ENCODE results near the gene MRPL22. TPM values are rescaled to one million over a fixed set of nuclear protein-coding genes. Genes with fewer than 3 reads are reported as not detected.
"Not testable (repeated sequence)": the region's sequence is repeated elsewhere in the genome, so short reads cannot be mapped to it uniquely, and the experiment has no call there.

MRPL22 gene
- total RNA-seq, 2 experiments from 2014 or later: 29.9 to 30.2 TPM

GRCh38 chr5:154972476-154973080, 31.7 kb downstream of the MRPL22 start:
- intact Hi-C loops (cut with DNase I, micrococcal nuclease): no loop called here
- no peak for TF ChIP-seq CTCF (IDR thresholded peaks at IDR 0.05)
- Histone ChIP-seq H3K4me1 (ENCODE audit: insufficient read depth, low read length) (no peaks in the 10 kb centered on the region), H3K9me3 (ENCODE audit: control insufficient read depth in 1 of 2, insufficient read depth in 1 of 2, low read length in 2 of 2) (peaks cover 0 to 6% of the 10 kb centered on the region in 2 experiments), H3K4me3 (ENCODE audit: low read length) (no peak overlapping the region), H3K36me3 (ENCODE audit: insufficient read depth, low read length) (peaks cover 19% of the 10 kb centered on the region), H3K27me3 (ENCODE audit: control insufficient read depth in 1 of 2, insufficient read depth in 2 of 2, low read length in 2 of 2) (no peaks in the 10 kb centered on the region), H3K27ac (ENCODE audit: low read depth in 1 of 2, low read length in 2 of 2) (no peak overlapping the region)
- ChIA-PET POLR2A (no interaction called here), CTCF (interaction anchor here (1.0 kb wide), 1 partner anchor 15 kb away, joined by 3 read pairs; no protein-coding TSS in a partner anchor)
- ATAC-seq (ENCODE audit: poor library complexity): no peak
- DNase-seq: peak in 1 of 14 experiments; percentile 3
- H3K4me3 Mint-ChIP-seq: no peak overlapping the region
- no peaks in the 10 kb centered on the region for H3K4me1 Mint-ChIP-seq (ENCODE audit: low read depth)
- peaks cover 30% of the 10 kb centered on the region for H3K36me3 Mint-ChIP-seq (ENCODE audit: low read depth)
- no peaks in the 10 kb centered on the region for H3K9me3 Mint-ChIP-seq
- H3K27ac Mint-ChIP-seq: no peak overlapping the region
- no peaks in the 10 kb centered on the region for H3K27me3 Mint-ChIP-seq

GRCh38 chr5:154976082-154976481, 35.2 kb downstream of the MRPL22 start:
- H3K27ac ChIP-seq (ENCODE audit: low read depth in 1 of 2, low read length in 2 of 2); intact Hi-C loops (cut with DNase I, micrococcal nuclease); ATAC-seq (ENCODE audit: poor library complexity); H3K27me3 Mint-ChIP-seq; H3K27me3 ChIP-seq (ENCODE audit: control insufficient read depth in 1 of 2, insufficient read depth in 2 of 2, low read length in 2 of 2); H3K9me3 ChIP-seq (ENCODE audit: control insufficient read depth in 1 of 2, insufficient read depth in 1 of 2, low read length in 2 of 2); H3K4me1 Mint-ChIP-seq (ENCODE audit: low read depth); H3K4me1 ChIP-seq (ENCODE audit: insufficient read depth, low read length); CTCF ChIA-PET; H3K4me3 Mint-ChIP-seq; H3K4me3 ChIP-seq (ENCODE audit: low read length); H3K36me3 ChIP-seq (ENCODE audit: insufficient read depth, low read length); POLR2A ChIA-PET; DNase-seq; H3K27ac Mint-ChIP-seq; H3K36me3 Mint-ChIP-seq (ENCODE audit: low read depth); H3K9me3 Mint-ChIP-seq: not testable (repeated sequence)

- CTCF ChIA-PET: no interaction called here
- no peak for TF ChIP-seq CTCF (IDR thresholded peaks at IDR 0.05)
- intact Hi-C loops (cut with DNase I, micrococcal nuclease): no loop called here
Measured at GRCh38 chr5:154977409-154977808, 36.5 kb downstream of the MRPL22 start.

GRCh38 chr5:154978294-154978693, 37.4 kb downstream of the MRPL22 start:
- H3K4me1 Mint-ChIP-seq (ENCODE audit: low read depth); H3K36me3 ChIP-seq (ENCODE audit: insufficient read depth, low read length); H3K27me3 ChIP-seq (ENCODE audit: control insufficient read depth in 1 of 2, insufficient read depth in 2 of 2, low read length in 2 of 2); ATAC-seq (ENCODE audit: poor library complexity); H3K27me3 Mint-ChIP-seq; POLR2A ChIA-PET; H3K9me3 ChIP-seq (ENCODE audit: control insufficient read depth in 1 of 2, insufficient read depth in 1 of 2, low read length in 2 of 2); intact Hi-C loops (cut with DNase I, micrococcal nuclease); H3K27ac ChIP-seq (ENCODE audit: low read depth in 1 of 2, low read length in 2 of 2); H3K36me3 Mint-ChIP-seq (ENCODE audit: low read depth); H3K4me1 ChIP-seq (ENCODE audit: insufficient read depth, low read length); DNase-seq; H3K9me3 Mint-ChIP-seq; H3K4me3 ChIP-seq (ENCODE audit: low read length); CTCF ChIA-PET; H3K4me3 Mint-ChIP-seq; H3K27ac Mint-ChIP-seq: not testable (repeated sequence)

More at GRCh38 chr5:154977409-154977808, 36.5 kb downstream of the MRPL22 start:
- Histone ChIP-seq H3K27me3 (ENCODE audit: control insufficient read depth in 1 of 2, insufficient read depth in 2 of 2, low read length in 2 of 2) (no peaks in the 10 kb centered on the region), H3K27ac (ENCODE audit: low read depth in 1 of 2, low read length in 2 of 2) (no peak overlapping the region), H3K9me3 (ENCODE audit: control insufficient read depth in 1 of 2, insufficient read depth in 1 of 2, low read length in 2 of 2) (peaks cover 0 to 6% of the 10 kb centered on the region in 2 experiments), H3K4me1 (ENCODE audit: insufficient read depth, low read length) (no peaks in the 10 kb centered on the region), H3K36me3 (ENCODE audit: insufficient read depth, low read length) (no peaks in the 10 kb centered on the region), H3K4me3 (ENCODE audit: low read length) (no peak overlapping the region)
- POLR2A ChIA-PET: no interaction called here
- H3K27ac Mint-ChIP-seq: no peak overlapping the region
- no peaks in the 10 kb centered on the region for H3K9me3 Mint-ChIP-seq
- H3K27me3 Mint-ChIP-seq: no peaks in the 10 kb centered on the region
- H3K4me1 Mint-ChIP-seq (ENCODE audit: low read depth): no peaks in the 10 kb centered on the region
- ATAC-seq (ENCODE audit: poor library complexity) (no peak), DNase-seq (no peak)
- H3K4me3 Mint-ChIP-seq: no peak overlapping the region
- peaks cover 4% of the 10 kb centered on the region for H3K36me3 Mint-ChIP-seq (ENCODE audit: low read depth)
